GM23338 (cell line): ENCODE data around the gene PTX3. TPM values are rescaled to one million over a fixed set of nuclear protein-coding genes. Genes with fewer than 3 reads are reported as not detected.

Experiments used
- ATAC-seq: fragments of 200-7000 bp; cut with Tn5 transposase; 3 replicates; pipeline ENCODE4 v1.9.1; 2020
- DNase-seq: peaks from one replicate; pipeline ENCODE4 v3.0.0-alpha.2; 2015; ENCODE audit warnings: low spot score
- H2AFZ ChIP-seq: fragments of 200-600 bp; sonication (generic); 2 replicates; pipeline ENCODE4 v1.8.0; 2016; ENCODE audit warnings: antibody characterized with exemption, mild to moderate bottlenecking, moderate library complexity
- H3F3A ChIP-seq: fragments of 200-600 bp; sonication (generic); replicated peaks from 2 replicates; pipeline ENCODE4 v1.8.0; 2017; ENCODE audit warnings: antibody characterized with exemption, mixed run types, low read depth
- H3K27ac ChIP-seq: fragments of 200-600 bp; sonication (generic); 2 replicates; pipeline ENCODE4 v1.6.1; 2016; ENCODE audit warnings: low read depth
- H3K27me3 ChIP-seq: fragments of 200-600 bp; sonication (generic); 2 replicates; pipeline ENCODE4 v1.8.0; 2016; ENCODE audit warnings: mild to moderate bottlenecking, mixed run types, moderate library complexity; ENCODE audit not compliant: insufficient read depth
- H3K36me3 ChIP-seq: fragments of 200-600 bp; sonication (generic); 2 replicates; pipeline ENCODE4 v1.8.0; 2016; ENCODE audit warnings: mild to moderate bottlenecking; ENCODE audit not compliant: insufficient read depth
- H3K4me1 ChIP-seq: fragments of 200-600 bp; sonication (generic); 2 replicates; pipeline ENCODE4 v1.8.0; 2016; ENCODE audit warnings: mild to moderate bottlenecking, moderate library complexity; ENCODE audit not compliant: insufficient read depth
- H3K4me2 ChIP-seq: fragments of 200-600 bp; sonication (generic); 2 replicates; pipeline ENCODE4 v1.7.1; 2017; ENCODE audit warnings: mixed run types
- H3K4me3 ChIP-seq: fragments of 200-600 bp; sonication (generic); 2 replicates; pipeline ENCODE4 v1.6.1; 2016; ENCODE audit warnings: mixed run types
- H3K79me2 ChIP-seq: fragments of 200-600 bp; sonication (generic); replicated peaks from 2 replicates; pipeline ENCODE4 v1.8.0; 2017; ENCODE audit warnings: mild to moderate bottlenecking; ENCODE audit not compliant: insufficient read depth
- H3K9me2 ChIP-seq: fragments of 200-600 bp; sonication (generic); 2 replicates; pipeline ENCODE4 v1.8.0; 2017; ENCODE audit not compliant: insufficient read depth
- H4K20me1 ChIP-seq: fragments of 200-600 bp; sonication (generic); replicated peaks from 2 replicates; pipeline ENCODE4 v1.8.0; 2017; ENCODE audit warnings: mild to moderate bottlenecking; ENCODE audit not compliant: insufficient read depth
- H3K27ac Mint-ChIP-seq: 2 replicates; pipeline ENCODE4 v1.8.0; 2020; ENCODE audit warnings: inconsistent platforms, mild to moderate bottlenecking, moderate library complexity, mixed read lengths
- H3K27me3 Mint-ChIP-seq: 3 replicates; pipeline ENCODE4 v1.8.0; 2022; ENCODE audit warnings: low read depth, mild to moderate bottlenecking, moderate library complexity, mixed read lengths, inconsistent platforms; ENCODE audit not compliant: insufficient read depth, poor library complexity
- H3K36me3 Mint-ChIP-seq: 3 replicates; pipeline ENCODE4 v1.8.0; 2021; ENCODE audit warnings: low read depth, mild to moderate bottlenecking, inconsistent platforms, moderate library complexity, mixed read lengths
- H3K4me1 Mint-ChIP-seq: 3 replicates; pipeline ENCODE4 v1.8.0; 2020; ENCODE audit warnings: mild to moderate bottlenecking, inconsistent platforms, mixed read lengths
- H3K4me3 Mint-ChIP-seq: 3 replicates; pipeline ENCODE4 v1.8.0; 2021; ENCODE audit warnings: moderate library complexity, mild to moderate bottlenecking, inconsistent platforms, mixed read lengths
- H3K9me3 Mint-ChIP-seq: 3 replicates; pipeline ENCODE4 v1.8.0; 2020; ENCODE audit warnings: moderate library complexity, mild to moderate bottlenecking, inconsistent platforms, mixed read lengths
- CREB1 ChIP-seq: fragments of 250-450 bp; sonication (Bioruptor Pico); IDR thresholded peaks from 2 replicates; pipeline ENCODE4 v1.5.0; 2020; ENCODE audit warnings: low read depth, mild to moderate bottlenecking, moderate library complexity
- CTCF ChIP-seq, 2 experiments: fragments of 200-600 bp in 1 of 2; sonication (generic) in 1 of 2; conservative IDR thresholded peaks; 2 replicates each; pipeline versions ENCODE4 v1.5.1 to v1.6.1; 2016 to 2017; ENCODE audit warnings: antibody characterized with exemption in 2 of 2, low read depth in 2 of 2, mild to moderate bottlenecking in 2 of 2, moderate library complexity in 1 of 2
- ETS1 ChIP-seq: IDR thresholded peaks from 2 replicates; pipeline ENCODE4 v1.6.1; 2016; ENCODE audit warnings: antibody characterized with exemption
- JUNB ChIP-seq: IDR thresholded peaks from one replicate; pipeline ENCODE4 v1.6.1; 2016; ENCODE audit warnings: antibody characterized with exemption; ENCODE audit not compliant: unreplicated experiment
- NANOG ChIP-seq: IDR thresholded peaks from 2 replicates; pipeline ENCODE4 v1.6.1; 2016; ENCODE audit warnings: antibody characterized with exemption, borderline replicate concordance
- POLR2AphosphoS5 ChIP-seq: IDR thresholded peaks from 2 replicates; pipeline ENCODE4 v1.6.1; 2016; ENCODE audit warnings: antibody characterized with exemption, low read depth
- REST ChIP-seq: IDR thresholded peaks from one replicate; pipeline ENCODE4 v1.6.1; 2018; ENCODE audit warnings: antibody characterized with exemption; ENCODE audit not compliant: unreplicated experiment
- ZNF114 ChIP-seq: fragments of 250-450 bp; sonication (Bioruptor Pico); IDR thresholded peaks from 2 replicates; pipeline ENCODE4 v1.5.0; 2020; ENCODE audit warnings: mild to moderate bottlenecking, moderate library complexity
- ZNF331 ChIP-seq: fragments of 250-450 bp; sonication (Bioruptor Pico); IDR thresholded peaks from 2 replicates; pipeline ENCODE4 v1.5.0; 2020; ENCODE audit warnings: low read depth, mild to moderate bottlenecking, moderate library complexity
- polyA plus RNA-seq: library from polyadenylated mRNA; unstranded; fragments of >200 nt; fragmentation: Nextera tagmentation; extraction: Ambion mirVana; gene quantifications from 2 replicates; pipeline ENCODE4 v1.2.1, GENCODE V29; 2016
- total RNA-seq: library from RNA; depleted of rRNA; stranded (reverse); fragments of >200 nt; shearing (Covaris generic); gene quantifications from 2 replicates; pipeline ENCODE4 v1.2.3, GENCODE V29; 2014

The PTX3 gene
- total and polyA plus RNA-seq, 2 experiments from 2014 or later = 1.2 to 2.4 TPM

GRCh38 chr3:157407769-157408168, 28.9 kb upstream of the PTX3 start:
- H3K4me1 ChIP-seq = peaks cover 6% of the 10 kb centered on the region
- ATAC-seq = no peak
- no peak for TF ChIP-seq CTCF (conservative IDR thresholded peaks at IDR 0.05; ENCODE audit: low read depth in 2 of 2)
- no peak for TF ChIP-seq POLR2AphosphoS5
- no peak for TF ChIP-seq ETS1
- no peak for TF ChIP-seq REST
- TF ChIP-seq JUNB = no peak
- Mint-ChIP-seq H3K27me3 (no peaks in the 10 kb centered on the region), H3K36me3 (peaks cover 6% of the 10 kb centered on the region; the same call in 1 of the 3 replicates), H3K9me3 (no peaks in the 10 kb centered on the region), H3K4me3 (no peak overlapping the region), H3K27ac (no peak overlapping the region), H3K4me1 (peaks cover 29% of the 10 kb centered on the region)
- H2AFZ ChIP-seq = no peak overlapping the region
- no peak overlapping the region for H3K27ac ChIP-seq
- H3K9me2 ChIP-seq = 0 out of 2 replicates have a peak, but pooled peaks cover 4% of the 10 kb centered on the region
- DNase-seq = no peak
- H3K79me2 ChIP-seq = no peaks in the 10 kb centered on the region
- H4K20me1 ChIP-seq = no peaks in the 10 kb centered on the region
- H3F3A ChIP-seq = no peaks in the 10 kb centered on the region
- H3K4me3 ChIP-seq = no peak overlapping the region
- no peak overlapping the region for H3K4me2 ChIP-seq
- no peaks in the 10 kb centered on the region for H3K36me3 ChIP-seq
- H3K27me3 ChIP-seq = no peaks in the 10 kb centered on the region

- DNase-seq = no peak
- Histone ChIP-seq H3K27ac (no peak overlapping the region), H3K4me3 (no peak overlapping the region), H4K20me1 (no peaks in the 10 kb centered on the region), H3F3A (no peaks in the 10 kb centered on the region), H3K79me2 (no peaks in the 10 kb centered on the region), H3K4me2 (no peak overlapping the region), H3K4me1 (peaks cover 6% of the 10 kb centered on the region), H3K27me3 (no peaks in the 10 kb centered on the region), H3K36me3 (no peaks in the 10 kb centered on the region), H2AFZ (no peak overlapping the region), H3K9me2 (0 out of 2 replicates have a peak, but pooled peaks cover 4% of the 10 kb centered on the region)
- Mint-ChIP-seq H3K4me1 (peaks cover 29% of the 10 kb centered on the region), H3K27ac (no peak overlapping the region), H3K4me3 (no peak overlapping the region), H3K27me3 (no peaks in the 10 kb centered on the region), H3K36me3 (peaks cover 6% of the 10 kb centered on the region; the same call in 1 of the 3 replicates), H3K9me3 (no peaks in the 10 kb centered on the region)
- no peak for ATAC-seq
- no peak for TF ChIP-seq NANOG
- TF ChIP-seq REST = no peak
- no peak for TF ChIP-seq ZNF331 (CRISPR knock-in tag)
- TF ChIP-seq ETS1 = no peak
- TF ChIP-seq CTCF (conservative IDR thresholded peaks at IDR 0.05; ENCODE audit: low read depth in 2 of 2) = no peak
- TF ChIP-seq CREB1 (CRISPR knock-in tag) = no peak
- TF ChIP-seq POLR2AphosphoS5 = no peak
- TF ChIP-seq ZNF114 (CRISPR knock-in tag) = no peak
Measured at GRCh38 chr3:157408499-157409149, 28.0 kb upstream of the PTX3 start.
